HG03095 (cell line): ENCODE data around the gene PKD2L1.
A peak's percentile ranks its signal among the peaks of the same experiment; 100 is the strongest.
"Not testable (repeated sequence)": the region's sequence is repeated elsewhere in the genome, so short reads cannot be mapped to it uniquely, and the experiment has no call there.

Source experiments
- ATAC-seq: cut with Tn5 transposase; IDR thresholded peaks from one replicate; pipeline ENCODE4 v1.9.1; 2021; ENCODE audit warnings: moderate library complexity; ENCODE audit not compliant: unreplicated experiment

Gene PKD2L1

DNA sequence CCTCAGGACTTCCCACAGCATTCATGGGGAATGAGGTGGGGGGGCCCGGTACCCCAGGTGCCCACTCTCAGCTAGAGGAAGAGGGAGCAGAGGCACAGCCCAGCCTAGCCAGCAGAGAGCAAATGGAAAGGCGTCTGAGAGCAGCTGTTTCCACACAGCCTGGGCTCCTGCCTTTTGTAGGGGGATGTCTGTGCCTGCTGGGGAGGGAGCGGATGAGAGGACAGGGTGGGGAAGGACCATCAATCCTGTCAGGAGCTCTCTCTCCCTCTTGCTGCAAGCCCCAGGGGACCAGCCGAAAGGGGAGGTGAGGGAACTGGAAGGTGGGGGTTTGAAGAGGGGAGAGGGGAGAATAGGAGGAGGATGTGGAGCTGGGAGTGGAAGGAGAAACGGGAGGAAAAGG lies at the start of gene PKD2L1:
PKD2L1 (minus strand) TSS at position 150 of the 400 bp plus-strand sequence; CDS start at position 25, 125 bp downstream.
- ATAC-seq = no peak

DNA sequence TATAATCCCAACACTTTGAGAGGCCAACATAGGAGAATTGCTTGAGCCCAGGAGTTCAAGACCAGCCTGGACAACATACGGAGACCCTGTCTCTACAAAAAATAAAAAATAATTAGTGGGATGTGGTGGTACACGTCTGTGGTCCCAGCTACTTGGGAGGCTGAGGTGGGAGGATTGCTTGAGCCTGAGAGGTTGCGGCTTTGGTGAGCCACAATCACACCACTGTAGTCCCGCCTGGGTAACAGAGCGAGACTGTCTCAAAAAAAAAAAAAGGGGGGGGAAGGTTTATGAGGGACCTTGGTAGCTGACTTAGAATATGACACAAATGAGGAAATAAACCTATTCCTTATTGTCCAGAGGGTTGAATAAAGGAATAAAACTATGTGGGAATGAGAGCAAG lies 47.8 kb upstream of the PKD2L1 start:
- ATAC-seq = no peak

DNA sequence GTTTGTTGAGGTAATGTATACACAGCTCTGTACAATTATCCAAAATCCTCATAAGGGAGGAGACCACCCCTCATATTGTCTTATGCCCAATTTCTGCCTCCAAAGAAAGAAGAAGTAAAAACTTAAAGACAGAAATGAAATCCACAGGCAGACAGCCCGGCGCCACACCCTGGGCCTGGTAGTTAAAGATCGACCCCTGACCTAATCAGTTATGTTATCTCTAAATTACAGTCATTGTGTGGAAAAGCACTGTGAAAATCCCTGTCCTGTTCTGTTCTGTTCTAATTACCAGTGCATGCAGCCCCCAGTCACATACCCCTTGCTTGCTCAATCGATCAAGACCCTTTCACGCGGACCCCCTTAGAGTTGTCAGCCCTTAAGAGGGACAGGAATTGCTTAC lies 46.6 kb upstream of the PKD2L1 start:
- not testable (repeated sequence) for ATAC-seq

DNA sequence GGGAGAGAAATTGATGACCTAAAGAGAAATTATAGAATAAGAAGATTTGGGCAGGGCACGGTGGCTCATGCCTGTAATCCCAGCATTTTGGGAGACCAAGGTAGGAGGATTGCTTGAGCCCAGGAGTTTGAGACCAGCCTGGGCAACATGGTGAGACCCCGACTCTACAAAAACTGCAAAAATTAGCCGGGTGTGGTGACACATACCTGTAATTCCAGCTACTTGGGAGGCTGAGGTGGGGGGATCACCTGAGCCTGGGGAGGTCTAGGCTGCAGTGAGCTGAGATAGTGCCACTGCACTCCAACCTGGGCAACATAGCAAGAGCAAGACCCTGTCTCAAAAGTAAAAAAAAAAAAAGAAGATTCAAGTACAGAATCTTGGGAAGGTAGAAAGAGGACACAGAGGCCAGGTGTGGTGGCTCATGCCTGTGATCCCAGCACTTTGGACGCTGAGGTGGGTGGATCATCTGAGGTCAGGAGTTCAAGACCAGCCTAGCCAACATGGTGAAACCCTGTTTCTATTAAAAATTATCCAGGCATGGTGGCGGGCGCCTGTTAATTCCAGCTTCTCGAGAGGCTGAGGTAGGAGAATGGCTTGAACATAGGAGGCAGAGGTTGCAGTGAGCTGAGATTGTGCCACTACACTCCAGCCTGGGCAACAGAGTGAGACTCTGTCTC lies 44.8 kb upstream of the PKD2L1 start:
- not testable (repeated sequence) for ATAC-seq

DNA sequence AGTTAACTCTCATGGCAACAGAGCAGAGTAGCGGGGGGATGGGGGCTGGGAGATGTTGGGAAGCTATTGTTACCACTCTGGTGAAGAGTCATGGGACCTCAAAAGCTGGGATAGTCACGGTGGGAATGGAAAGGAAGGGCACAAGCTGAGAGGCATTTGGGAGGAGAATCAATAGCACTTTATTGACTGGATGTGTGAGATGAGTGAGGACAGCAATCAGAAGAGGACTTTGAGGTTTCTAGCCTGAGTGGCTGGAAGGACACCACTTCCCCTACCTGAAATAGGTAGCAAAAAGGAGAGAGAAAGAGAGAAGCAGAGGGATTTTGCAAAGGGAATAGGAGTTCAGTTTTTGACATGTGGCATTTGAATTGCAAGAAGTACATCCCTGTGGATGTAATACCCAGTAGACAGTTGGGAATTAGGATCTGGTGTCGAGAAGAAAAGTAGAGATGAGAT lies 44.2 kb upstream of the PKD2L1 start:
- no peak for ATAC-seq

DNA sequence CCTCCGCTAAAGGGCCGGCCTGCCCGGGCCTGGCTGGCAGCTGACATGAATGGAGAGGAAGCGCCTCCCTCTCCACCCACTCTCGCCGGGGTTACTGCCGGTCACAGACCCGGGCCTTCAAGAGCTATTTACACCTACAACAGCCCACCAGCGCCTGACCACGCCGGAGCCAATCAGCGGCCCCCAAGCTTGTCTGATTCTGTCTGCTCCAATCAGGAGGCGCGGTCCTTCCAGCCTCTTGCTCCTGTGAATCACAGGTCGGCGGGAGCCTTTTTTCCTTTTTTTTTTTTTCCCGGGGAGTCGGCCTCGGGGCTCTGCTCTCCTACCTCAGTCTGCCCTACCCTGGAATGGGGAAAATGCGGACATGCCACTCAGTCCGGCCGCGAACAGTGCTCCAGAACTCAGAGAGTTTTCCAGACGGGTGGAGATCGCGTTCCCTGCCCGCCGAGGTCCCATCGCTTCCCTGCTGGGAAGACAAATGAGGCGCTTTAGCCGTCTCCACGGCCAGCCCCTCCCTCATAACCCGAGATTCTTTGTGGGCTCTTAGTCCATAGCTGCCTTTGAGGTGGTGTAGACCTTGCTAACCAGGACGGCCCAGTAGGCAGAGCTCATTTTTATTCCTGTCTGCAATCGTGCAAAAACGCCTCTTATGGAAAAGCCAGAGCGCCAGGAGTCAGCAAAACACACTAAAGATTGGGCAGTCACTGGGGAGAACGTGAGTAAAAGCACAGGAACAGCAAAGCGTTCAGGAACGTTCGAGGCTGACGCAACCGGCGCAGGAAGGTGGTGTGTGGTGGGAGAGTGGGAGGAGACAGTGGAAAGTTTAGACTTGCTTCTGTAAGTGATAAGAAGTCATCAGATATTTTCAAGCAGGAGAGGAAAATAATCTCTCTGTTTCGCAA lies 43.5 kb upstream of the PKD2L1 start:
- ATAC-seq = peak; percentile 89

DNA sequence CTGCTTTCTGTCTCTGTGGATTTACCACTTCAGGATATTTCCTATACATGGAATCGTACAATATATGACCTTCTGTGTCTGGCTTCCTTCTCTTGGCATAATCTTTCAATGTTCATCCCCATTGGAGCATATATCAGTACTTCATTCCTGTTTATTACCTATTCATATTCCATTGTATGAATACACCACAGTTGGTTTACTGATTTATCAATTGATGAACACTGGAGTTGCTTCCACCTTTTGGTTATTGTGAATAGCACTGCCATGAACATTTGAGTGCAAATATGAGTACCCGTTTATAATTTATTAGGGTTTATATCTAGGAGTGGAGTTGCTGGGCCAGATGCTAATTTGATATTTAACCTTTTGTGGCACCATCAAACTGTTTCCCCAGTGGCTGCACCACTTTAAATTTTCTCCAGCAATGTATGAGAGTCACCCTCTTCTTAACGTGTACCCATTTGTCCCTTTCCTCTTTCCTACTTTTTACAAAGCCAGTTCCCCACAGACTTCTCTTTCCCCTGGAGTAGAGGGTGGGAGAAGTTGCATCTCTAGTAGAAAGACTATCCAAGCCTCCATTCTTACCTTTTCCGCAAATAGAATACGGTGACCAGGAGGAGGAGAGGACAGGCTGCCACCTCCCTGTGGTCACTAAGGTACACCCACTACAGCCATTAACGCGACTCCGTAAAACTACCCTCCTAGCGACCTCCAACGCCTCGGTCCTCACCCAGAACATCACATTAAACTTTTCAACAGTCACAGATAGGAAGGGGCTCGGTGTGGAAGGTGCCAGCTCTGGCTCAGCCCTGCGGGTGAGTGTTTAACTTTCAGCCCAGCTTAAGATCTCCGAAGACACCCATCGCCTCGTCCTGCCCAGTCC lies 42.6 kb upstream of the PKD2L1 start:
- no peak for ATAC-seq

DNA sequence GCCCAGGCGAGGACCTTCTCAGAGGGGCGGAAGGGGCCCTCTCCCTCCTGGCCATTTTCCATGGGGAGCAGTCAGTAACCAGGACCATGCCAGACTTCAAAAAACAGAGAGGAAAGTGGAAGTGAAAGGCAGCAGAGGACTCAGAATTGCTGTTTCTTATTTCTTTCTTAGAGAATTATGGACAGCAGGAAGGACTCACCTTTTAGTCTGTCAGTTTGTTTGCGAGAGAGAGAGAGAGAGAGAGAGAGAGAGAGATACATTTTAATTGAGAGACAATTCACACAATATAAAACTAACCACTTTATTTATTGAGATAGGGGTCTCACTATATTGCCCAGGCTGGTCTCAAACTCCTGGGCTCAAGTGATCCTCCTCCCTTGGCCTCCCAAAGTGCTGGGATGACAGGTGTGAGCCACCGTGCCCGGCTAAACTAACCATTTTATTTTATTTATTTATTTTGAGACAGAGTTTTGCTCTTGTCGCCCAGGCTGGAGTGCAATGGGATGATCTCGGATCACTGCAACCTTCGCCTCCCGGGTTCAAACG lies 41.5 kb upstream of the PKD2L1 start:
- ATAC-seq = no peak

DNA sequence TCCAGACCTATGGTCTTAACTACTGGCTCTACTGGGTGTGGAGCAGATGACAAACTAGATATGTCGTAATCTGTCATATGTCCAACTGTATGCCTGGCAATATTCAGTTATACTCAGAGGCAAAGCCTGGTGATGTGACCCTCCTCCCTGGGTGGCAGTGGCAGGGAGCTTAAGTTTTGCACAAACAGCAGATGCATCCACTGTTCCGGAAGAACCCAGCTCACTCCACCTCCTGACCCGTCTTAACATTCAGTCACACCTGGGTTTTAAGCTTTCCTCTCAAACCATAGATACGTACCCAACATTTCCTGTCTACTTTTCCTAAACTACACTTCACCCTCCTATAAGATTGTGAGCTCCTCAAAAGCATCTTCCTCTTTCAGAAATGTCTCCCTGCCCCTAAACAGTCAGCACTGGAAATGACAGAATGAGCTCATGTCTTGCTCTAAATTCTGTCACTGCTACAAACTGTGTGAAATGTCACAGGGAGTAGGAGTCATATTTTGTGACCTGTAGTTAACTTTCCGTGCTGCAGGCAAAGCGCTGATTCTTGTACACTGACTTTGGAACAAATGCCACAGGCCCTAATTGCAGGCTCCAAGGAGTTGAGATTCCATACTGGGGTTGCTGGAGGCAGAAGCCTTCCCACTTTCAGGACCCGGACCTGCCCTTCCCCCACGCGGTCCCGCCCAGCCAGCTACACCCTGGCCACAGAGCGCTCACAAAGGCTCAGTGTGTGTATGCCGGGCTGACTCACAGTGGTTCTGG lies 40.9 kb upstream of the PKD2L1 start:
- no peak for ATAC-seq

DNA sequence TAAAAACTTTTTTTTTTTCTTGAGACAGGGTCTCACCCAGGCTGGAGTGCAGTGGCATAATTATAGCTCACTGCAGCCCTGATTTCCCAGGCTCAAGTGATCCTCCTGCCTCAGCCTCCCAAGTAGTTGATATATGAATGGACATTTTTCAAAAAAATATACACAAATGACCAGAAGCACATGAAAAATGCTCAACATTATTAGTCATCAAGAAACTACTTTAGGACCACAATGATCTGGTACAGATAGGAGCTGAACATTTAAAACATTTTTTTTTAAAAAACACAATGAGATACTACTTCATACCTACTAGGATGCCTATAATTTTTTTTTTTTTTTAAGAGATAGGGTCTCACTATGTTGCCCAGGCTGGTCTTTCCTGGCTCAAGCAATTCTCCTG lies 38.7 kb upstream of the PKD2L1 start:
- ATAC-seq = no peak

DNA sequence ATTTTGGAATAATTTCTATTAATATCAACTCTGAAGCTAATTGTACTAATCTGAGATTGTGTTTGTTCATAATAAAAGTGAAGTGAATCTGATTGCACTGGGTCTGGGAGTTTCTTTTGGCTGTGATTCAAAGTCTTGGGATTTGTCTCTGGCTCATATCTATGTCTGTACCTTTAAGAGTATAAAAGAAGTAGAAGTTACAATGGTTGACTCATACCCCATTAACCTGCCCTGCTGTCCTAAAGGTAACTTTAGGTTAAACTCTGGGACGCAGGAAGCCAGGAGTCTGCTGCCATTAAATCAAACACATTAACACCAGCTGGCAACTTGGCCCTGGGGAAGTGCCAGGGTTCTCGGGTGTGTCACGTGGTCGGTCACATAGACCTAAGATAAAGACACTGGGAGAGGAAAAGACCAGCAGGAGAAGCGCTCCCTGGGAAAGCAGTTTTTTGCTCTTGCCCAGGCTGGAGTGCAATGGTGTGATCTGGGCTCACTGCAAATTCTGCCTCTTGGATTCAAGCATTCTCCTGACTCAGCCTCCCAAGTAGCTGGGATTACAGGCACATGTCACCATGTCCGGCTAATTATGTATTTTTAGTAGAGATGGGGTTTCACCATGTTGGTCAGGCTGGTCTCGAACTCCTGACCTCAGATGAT lies 34.8 kb upstream of the PKD2L1 start:
- no peak for ATAC-seq

DNA sequence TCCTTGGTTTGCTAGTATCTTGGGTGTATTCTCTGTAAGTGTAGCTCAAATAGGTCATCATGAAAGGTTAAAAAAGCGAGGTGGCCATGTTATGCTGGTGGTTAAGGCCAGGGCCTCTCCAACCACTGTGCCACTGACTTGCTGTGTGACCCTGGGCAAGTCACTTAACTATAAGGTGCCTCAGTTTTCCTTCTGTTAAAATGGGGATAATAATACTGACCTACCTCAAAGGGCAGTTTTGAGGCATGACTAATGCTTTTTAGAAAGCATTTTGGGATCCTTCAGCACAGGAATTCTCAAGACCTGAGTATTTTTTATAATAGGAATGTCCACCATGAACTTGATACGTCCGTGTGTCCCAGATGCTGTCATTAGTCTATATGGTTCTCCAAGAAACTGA lies 34.1 kb upstream of the PKD2L1 start:
- no peak for ATAC-seq

DNA sequence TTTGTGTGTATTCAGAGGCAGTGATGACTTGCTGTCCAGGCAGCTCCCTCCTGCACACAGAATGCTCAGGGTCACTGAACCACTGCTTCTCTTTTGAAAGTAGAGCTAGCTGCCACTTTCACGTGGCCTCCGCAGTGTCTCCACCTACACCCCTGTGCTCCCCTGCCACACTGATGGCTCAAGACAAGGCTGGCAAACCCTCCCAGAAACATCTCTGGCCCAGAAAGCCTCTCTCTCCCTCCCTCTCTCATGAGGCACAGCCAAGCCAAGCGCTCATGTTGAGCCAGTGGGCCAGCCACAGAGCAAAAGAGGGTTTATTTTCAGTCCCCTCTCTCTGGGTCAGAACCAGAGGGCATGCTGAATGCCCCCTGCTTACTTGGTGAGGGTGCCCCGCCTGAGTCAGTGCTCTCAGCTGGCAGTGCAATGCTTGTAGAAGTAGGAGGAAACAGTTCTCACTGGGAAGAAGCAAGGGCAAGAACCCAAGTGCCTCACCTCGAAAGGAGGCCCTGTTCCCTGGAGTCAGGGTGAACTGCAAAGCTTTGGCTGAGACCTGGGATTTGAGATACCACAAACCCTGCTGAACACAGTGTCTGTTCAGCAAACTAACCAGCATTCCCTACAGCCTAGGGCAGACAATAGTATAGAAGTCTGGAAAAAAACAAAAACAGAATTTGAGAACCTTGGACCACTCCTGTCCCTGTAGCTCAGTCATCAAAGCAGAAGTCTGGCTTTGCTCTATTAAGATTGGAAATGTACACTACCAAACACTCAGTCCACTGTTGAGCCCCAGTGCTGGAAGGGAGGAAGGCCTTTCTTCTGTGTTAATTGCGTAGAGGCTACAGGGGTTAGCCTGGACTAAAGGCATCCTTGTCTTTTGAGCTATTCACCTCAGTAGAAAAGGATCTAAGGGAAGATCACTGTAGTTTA lies 32.8 kb upstream of the PKD2L1 start:
- ATAC-seq = no peak

DNA sequence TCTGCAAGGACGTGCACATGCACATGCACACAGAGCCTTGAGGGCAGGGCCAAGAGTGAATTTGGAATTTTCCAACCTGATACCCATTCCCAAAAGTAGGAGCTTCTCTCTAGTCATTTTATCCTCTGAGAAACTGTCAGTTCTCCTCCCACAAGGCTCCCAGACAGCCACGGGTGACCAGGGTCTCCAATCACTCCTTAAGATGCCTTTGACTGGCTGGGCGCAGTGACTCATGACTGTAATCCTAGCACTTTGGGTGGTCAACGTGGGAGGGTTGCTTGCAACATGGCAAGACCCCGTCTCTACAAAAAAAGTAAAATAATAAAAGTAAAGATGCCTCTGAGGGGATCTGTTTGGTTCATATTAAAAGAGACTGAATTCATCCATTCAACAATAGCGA lies 30.2 kb upstream of the PKD2L1 start:
- no peak for ATAC-seq

DNA sequence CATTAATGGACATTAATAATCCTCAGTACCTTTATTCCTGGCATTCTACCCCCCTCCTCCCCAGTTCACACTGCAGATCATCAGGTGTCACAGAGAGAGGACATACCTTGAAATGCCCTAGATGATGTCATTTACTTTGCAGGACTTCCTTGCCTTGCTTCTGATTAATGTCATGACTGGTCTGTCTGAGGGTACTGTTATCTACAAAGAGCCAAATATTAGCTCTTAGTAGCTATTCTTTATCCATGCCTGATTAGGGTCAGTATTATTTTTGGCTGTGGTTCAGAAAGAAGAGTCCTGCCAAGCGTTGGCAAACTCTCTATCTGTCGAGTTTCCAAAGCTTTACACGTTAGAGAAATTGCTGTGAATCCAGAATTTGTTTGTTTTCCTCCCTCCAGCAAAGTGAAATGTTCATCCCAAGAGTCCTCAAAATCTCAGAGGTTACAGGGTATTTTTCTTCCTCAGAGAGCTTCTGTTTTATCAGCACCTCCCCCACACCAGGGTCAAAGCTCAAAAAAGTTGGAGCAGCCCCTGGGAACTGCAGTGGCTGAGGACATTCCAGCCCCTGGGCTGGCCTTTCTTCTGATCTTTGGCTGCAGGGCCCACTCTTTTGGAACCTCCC lies 29.6 kb upstream of the PKD2L1 start:
- no peak for ATAC-seq

DNA sequence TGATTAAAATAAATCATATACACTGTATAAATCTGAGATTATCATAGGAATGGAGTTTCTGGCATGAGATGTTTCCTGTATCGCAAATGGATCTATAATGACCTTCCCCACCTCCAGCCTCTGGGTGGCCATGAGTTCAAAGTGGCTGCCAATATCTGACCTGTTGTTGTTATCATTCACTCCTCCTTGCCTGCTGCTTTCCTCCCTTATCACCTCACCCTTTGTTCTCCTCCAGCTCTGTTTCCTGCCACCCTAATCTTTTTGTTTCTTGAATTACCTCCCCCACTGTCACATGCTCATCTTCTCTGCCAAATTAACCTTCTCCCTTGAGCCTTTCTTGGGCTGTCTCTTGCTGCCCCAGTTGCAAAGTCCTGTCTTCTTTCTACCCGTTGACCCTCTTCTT lies 29.0 kb upstream of the PKD2L1 start:
- ATAC-seq = no peak

DNA sequence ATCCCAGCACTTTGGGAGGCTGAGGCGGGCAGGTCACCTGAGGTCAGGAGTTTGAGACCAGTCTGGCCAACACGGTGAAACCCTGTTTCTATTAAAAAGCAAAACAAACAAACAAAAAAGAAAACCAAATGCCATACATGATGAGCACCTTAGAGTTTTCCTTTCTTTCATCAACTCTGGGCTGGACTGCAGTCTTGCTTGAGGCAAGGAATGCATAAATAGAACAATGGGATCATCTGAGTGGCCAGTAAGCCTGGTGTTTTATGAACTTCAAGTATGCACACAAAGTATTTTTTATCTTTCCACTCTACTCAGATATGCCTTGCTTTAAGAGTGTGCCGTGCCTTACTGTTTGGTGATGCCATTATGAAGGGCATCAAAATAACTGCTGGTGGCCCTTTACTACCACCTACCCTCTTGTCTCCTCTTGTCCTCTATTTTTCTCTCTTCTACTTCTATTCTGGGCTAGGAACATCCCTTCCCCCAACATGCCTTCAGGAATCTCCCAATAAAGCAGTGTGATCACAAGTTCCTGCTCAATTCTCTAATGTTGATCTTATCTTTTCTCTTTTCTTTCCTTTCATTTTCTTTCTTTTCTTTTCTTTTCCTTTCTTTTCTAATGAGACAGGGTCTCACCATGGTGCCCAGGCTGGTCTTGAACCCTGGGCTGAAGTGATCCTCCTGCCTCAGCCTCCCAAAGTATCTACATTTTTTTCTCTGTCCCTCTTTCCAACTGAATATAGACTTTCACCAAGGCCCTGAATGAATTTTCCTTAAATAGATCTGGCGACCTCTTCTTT lies 27.2 kb upstream of the PKD2L1 start:
- no peak for ATAC-seq
